Left ventricle myocardium superior (tissue), 1 donor: ENCODE data around the gene DPYD. TPM values are rescaled to one million over a fixed set of nuclear protein-coding genes. Genes with fewer than 3 reads are reported as not detected.
A peak's percentile ranks its signal among the peaks of the same experiment; 100 is the strongest.

Experiments
- ATAC-seq: fragments of 200-7000 bp; cut with Tn5 transposase; one replicate; pipeline ENCODE4 v1.9.1; 2020; ENCODE audit warnings: mild to moderate bottlenecking, moderate library complexity
- DNase-seq: peaks from one replicate; pipeline ENCODE4 v3.0.0-alpha.2; 2020
- intact Hi-C: fragments of 100-400 bp; cut with micrococcal nuclease; formaldehyde crosslinking; loops from one replicate; pipeline ENCODE4 v1.11.0; 2022
- total RNA-seq: library from RNA; stranded (reverse); fragmentation: NEBNext Ultra II Directional; extraction: Animal tissue kit (Norgen Biotek cat#: 25700); gene quantifications from one replicate; pipeline ENCODE4 v1.2.1, GENCODE V29; 2021
- donor health status: DM: no; HTN: yes; CAD: no; lungs with severe emphysema.

Gene DPYD
- total RNA-seq, 1 donor from 2014 or later: 11.6 TPM

DNA sequence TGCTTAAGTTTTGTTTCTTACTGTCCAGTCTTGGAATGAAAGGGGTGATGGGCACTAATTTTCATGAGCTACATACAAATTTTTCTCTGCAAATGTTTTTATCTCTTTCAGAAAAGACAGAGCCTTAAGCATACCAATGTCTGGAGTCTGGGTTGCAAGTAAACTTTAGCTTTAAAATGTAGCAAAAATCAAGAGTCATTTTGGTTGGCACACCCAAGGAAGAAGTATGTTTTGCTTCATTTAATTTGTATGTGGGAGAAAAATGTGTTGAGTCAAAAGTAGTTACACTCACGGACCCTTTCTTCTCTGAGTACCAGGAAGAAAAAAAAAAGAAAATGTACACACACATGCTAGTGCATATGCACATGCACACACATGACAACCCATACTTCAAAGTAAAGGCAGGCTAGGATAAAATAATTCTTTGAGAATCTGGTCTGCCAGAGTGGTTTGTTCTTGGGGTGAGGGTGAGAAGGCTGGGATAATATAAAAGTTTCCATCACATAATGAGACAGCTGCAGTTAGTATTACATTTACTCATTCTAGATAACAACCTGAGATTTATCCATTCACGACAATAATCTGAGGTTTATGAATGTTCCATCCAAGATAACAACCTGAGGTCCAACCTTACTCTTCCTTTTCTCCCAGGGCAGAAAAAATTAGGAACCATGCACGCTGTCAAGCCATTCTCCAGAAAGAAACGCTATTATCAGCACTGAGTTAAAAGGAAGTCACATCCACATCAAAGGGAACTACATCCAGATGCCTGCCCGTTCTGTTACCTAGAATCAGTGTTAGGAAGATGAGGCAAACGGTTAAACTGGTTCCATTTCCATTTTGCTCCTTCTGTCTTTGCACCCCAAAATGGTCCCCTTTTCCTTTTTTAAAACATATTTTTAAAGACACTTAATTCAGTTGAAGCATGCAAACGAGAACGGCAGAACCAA is 9.3 kb downstream of the DPYD start:
- intact Hi-C loops: no loop called here

DNA sequence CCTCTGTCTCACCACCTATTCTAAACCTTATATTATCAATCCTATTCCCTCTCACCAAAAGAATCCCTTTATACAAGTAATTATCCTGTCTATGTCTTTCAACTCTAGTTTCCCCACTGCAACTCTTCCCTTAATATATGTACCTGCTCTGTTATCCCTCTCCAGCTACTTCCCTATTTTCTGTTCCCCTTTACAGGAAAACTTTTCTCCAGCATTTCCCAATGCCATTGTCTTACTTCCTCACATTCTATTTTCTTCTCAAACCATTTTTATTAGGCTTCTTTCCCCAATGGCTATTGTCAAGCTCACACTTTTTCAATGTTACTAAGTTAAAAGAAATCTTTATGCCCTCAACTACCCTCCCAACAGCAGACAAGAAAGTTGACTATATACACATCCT is 11.6 kb downstream of the DPYD start:
- no peak for DNase-seq
- intact Hi-C loops: no loop called here
- ATAC-seq: no peak

More for the DNA sequence above, 9.3 kb downstream of the DPYD start:
- ATAC-seq: no peak
- DNase-seq: no peak

DNA sequence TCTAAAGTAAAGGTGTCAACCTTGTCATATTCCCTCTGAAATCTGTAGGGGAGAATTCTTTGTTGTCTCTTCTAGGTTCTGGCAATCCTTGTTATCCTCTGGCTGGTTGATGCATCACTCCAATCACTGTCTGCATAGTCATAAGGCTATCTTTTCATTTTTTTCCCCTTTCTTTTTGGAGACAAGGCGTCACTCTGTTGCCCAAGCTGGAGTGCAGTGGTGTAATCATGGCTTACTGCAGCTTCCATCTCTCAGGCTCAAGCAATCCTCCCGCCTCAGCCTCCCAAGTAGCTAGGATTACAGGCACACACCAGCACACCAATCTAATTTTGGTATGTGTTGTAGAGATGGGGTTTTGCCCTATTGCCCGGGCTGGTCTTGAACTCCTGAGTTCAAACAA is 12.9 kb downstream of the DPYD start:
- ATAC-seq: no peak
- intact Hi-C loops: no loop called here
- no peak for DNase-seq

DNA sequence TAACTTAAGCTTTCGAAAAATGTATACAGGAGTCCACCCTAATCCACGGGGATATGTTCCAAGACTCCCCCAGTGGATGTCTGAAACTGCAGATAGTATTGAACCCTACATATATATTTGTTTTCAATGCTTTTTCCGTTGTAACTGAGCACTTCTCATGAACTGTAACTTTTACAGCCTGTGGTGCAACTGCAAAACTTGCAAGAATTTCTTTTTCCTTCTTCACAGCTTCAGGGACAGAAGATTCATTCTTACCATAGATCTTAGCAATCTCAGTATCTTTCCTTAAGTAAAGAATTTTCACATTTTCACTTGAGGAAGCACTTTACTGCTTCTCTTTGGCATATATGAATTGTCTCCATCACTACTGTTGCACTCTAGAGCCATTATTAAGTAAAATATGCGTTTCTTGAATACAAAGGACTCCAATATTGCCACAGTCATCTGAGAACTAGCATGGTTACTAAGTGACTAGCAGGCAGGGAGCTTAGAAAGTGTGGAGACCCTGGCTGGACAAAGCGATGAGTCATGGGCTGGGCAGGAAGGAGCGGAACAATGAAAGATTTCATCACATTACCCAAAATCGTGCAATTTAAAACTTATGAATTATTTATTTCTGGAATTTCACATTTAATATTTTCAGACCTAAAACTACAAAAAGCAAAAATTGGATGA is 14.1 kb downstream of the DPYD start:
- DNase-seq: peak; percentile 44
- peak; percentile 83 for ATAC-seq
- intact Hi-C loops: no loop called here

DNA sequence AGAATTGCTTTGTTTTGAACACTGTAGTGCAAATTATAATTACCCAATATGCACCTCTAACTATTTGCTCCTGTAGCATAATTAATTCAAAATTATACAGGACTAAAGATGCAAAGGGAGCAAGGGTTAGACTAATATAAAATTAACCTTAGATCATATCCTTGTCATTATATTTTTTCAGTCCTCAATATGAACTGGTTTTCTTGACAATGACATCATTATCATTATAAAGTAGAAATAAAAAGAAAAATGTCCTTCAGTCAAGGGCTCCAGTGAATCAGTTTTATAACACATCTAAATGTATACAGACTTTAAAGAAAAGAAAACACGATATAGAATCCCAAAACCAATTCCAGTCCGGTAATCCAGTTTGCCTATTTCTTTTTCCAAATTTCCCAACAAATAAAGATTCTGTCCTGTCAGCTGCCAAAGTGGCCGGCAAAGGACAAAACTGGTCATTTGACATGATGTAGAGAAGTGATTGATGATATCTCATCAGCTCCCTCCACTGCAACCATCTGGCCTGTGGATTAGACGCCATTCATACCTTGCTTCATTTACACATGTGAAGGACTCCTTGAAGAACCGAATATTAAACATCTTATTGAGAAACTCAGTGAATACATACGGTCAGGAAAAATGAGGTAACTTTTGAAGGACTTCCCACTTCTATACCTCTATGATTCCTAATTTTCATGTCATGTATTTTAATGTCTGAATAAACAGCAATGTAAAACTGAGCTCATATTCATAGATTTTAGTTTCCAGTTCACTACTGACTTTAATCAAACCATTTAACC is 15.5 kb downstream of the DPYD start:
- DNase-seq (no peak), ATAC-seq (no peak)
- intact Hi-C loops: no loop called here

DNA sequence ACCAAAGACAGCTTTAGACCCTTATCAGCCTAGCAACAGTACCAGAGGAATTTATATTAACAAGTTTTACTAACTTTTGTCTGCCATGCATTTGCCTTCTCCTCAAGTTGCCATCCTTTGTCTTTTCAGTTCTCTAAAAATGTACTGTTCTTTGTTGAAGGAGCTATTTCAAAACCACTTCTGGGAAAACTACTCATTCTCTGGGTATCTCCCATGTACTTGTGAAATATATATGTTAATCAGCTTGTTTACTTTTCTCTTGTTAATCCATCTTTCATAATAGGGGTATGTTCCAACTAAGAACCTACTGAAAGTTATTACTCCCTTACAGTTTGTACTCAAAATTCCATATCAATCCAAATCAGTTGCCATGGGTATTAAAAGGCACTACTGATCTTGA is 16.3 kb downstream of the DPYD start:
- ATAC-seq (peak; percentile 28), DNase-seq (no peak)
- intact Hi-C loops: no loop called here

DNA sequence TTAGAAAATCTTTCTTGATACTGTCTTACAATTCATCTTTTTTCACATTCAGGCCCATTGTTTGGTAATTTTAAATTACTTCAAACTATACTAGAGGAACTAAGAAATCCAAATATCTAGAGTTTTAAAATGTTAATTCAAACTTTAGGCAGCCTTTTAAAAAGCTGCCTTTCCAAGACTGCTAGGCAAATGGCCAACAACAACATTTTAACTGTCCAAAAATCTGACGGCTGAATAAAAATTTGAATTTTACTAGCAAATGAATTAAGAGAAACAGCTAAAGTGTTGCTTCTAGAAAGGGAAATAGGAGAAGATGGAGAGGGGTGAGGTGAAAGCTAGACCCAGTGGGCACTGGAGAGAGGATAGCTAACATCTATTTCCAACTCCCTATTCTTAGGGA is 17.2 kb downstream of the DPYD start:
- intact Hi-C loops: no loop called here
- DNase-seq (no peak), ATAC-seq (no peak)

DNA sequence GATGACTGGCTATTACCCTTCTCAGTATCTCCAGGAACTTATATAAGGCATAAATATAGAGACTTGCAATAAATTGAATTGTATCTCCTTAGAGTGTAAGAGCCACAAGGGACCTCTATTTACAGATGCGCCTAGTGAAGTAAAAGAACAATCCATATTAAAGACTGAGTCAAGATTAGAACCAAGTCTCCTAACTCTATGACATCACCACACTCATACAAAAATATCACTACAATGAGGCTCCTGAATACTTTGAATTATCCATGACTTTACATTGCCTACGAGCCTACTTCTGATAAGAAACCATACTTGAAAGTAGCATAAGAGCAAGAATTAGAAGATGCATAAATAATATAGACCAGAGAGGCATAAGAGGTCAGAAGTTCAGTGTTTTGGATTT is 18.8 kb downstream of the DPYD start:
- no peak for DNase-seq
- ATAC-seq: no peak
- intact Hi-C loops: no loop called here

DNA sequence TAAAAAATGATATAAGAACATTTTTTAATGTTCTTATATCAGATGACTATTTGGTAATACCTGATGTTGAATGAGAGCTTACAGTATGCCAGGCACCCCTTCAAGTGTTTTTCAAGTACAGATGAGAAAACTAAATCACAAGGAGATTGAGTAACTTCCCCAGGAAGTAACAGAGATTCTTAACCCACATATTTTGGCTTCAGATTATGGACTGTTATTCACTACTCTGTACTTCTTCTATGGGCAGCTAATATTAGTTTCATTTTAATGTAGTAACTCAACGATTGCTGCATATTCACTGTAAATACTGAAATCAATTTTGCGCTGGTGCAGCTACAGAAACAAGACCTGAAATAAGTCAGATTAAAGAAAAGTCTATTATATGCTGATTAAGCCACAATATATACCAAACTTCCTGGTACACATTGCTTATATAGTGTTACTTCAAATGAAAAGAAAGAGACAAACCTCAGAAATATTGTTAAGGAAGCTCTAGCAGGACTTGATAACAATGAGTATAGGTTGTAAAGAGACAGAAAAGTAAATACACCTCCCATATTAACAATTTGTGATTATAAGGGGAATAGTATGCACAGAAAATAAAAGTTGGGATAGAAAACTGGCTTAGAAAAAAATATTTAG is 19.7 kb downstream of the DPYD start:
- ATAC-seq (peak; percentile 79), DNase-seq (no peak)
- intact Hi-C loops: no loop called here

DNA sequence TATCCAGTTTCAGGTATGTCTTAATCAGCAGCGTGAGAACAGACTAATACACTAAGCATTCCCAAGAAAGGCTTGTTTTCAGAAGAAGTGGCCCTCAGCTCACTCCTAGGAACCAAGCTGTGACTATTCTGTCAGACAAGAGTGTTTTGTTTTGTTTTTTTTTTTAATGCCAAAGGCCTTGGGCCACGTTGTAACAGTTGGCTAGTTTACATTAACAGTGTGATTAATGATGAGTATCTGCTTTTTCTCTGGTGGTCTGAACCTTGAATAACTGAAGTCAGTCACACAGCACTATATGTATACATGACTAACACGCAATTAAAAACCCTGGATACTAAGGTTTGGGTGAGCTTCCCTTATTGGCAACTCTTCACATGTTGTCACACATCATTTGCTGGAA is 21.9 kb downstream of the DPYD start:
- DNase-seq (no peak), ATAC-seq (no peak)
- intact Hi-C loops: no loop called here

DNA sequence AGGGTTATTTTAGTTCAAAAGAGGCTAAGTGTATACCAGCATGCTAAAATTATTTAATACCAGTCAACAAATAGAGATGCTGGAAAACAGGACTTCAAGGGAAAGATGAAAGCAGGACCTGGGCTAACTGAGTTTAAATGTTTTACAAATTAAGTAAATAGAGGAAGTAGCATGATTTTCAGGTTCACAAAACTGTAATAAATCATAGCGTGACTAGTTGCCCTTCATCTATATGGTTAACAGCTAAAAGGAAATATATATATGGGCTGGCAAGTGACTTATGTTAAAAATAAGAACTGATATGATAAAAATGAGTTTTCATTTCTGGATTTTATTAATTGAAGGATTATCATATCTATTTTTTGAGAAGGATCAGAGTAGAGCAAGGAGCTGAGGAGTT is 25.6 kb downstream of the DPYD start:
- ATAC-seq (no peak), DNase-seq (no peak)
- intact Hi-C loops: no loop called here

DNA sequence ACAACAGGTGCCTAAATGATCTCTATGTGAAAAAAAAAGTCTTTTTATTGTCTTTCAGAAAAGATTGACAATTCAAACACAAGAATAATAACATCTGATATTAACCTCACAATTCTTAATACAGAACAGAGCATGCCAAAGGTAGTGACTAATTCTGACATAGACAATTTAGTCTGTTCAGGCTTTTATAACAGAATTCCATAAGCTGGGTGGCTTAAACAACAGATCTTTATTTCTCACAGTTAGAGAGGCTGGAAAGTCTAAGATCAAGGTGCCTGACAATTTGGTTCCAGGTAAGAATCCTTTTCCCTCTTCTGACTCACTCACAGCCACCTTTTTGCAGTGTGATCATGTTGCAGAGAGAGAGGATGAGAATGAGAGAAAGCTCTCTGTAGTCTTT is 27.0 kb downstream of the DPYD start:
- intact Hi-C loops: no loop called here
- no peak for ATAC-seq
- DNase-seq: no peak

DNA sequence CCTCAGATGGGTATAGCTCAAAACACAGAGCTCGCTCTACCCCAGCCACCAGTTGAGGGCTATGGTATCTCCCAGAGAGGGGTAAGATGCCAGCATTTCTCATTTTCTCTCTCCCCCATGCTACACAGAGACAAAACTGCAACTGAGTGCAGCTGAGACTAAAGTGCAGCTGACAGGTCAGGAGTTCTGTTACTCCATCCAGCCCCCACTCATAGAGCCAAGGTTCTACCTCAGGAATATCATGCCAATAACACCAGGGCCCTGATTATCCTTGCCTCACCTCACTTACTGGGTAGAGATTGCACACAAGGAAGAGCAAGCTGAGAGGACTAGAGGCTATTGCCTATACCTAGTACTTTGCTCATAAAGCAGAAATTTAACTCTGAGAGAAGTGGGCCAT is 34.6 kb downstream of the DPYD start:
- ATAC-seq (no peak), DNase-seq (no peak)
- intact Hi-C loops: no loop called here

DNA sequence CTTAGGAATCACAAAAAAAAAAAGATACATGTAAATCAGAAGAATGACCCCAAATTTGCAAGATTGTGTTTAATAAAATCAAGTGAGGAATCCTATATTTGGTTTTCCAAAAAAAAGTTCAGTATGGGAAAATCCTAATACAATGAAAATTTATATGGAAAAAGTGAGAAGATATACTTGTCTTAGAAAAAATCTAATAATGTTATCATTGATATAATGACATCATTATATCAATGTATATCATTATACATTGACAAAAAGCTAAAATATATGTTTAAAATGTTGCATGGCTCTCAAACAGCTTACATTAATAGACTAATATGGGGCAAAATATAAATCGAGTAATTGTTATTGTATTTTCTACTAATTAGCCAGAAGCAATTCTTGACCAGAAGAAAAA is 37.0 kb downstream of the DPYD start:
- intact Hi-C loops: no loop called here
- no peak for ATAC-seq
- DNase-seq: no peak

DNA sequence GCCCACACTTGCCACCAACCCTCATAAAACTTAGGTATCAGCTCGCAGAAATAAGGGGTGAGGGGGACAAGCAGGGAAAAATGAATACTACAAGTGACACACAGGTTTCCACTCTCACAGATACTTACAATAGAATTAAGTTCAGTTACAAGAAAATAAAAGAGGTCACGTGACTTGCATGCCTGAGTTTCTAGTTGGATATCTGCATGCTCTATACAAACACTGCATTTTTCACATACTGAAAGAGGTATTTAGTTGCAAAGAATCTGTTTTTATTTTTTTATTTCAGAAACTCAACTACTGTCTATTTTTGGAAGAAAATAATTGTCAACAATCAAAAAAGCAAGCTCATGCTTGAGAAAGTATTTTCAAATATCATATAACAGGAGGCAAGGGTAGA is 43.5 kb downstream of the DPYD start:
- ATAC-seq (no peak), DNase-seq (no peak)
- intact Hi-C loops: no loop called here

DNA sequence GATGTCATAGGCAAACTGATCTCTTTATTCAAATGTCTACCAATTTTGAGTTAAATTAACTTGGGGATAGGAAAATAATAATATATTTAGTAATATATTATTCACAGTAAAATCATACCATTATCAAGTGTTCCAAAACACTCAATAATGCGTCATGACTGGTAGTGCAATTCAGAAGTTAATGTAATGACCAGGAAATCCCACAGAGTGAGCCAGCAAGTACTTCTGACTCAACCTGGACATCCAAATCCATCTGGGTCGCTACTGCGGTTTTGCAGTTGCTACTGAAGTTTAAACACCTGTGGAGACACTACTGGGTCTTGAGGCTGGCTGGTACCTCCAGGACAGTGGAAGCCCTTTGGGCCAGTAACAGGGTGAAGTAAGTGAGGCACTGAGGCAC is 44.8 kb downstream of the DPYD start:
- no peak for ATAC-seq
- intact Hi-C loops: no loop called here
- no peak for DNase-seq

DNA sequence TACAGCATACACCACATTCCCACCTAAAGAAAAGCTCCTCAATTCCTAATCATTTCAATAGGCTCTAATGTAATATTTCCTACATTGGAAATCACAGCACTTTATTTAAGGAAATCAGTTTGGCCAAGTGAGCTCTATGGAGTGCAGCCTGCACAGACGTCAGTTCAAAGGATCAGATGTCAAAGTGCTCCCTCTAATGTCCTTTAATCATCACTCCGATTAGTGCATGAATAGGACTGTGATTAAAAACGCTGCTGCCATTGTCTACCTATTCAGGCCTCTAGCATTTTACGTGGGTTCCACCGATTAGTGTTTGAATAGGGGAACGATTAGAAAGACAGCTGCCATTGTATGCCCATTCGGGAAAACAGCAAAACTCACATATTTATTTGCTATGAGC is 50.2 kb downstream of the DPYD start:
- intact Hi-C loops: no loop called here
- DNase-seq (no peak), ATAC-seq (peak; percentile 17)

DNA sequence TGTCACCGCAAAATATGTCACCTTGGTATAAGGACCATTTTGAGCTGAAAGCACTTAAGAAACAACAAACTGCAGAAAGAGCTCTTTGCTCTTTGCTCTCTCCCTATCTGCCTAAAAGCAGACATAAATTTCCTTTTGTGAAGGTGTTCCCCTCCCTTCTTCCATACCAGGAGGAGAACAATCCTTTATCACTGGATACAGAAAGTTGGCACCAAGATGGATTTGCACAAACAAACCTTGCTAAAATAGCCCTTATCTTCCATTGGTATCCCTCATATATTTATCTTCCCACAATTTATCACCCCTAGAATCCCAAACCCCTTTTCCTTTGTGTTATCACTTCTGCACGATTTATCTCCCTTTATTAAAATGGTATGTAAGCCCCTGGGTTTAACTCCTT is 51.4 kb downstream of the DPYD start:
- intact Hi-C loops: no loop called here
- ATAC-seq (no peak), DNase-seq (no peak)

DNA sequence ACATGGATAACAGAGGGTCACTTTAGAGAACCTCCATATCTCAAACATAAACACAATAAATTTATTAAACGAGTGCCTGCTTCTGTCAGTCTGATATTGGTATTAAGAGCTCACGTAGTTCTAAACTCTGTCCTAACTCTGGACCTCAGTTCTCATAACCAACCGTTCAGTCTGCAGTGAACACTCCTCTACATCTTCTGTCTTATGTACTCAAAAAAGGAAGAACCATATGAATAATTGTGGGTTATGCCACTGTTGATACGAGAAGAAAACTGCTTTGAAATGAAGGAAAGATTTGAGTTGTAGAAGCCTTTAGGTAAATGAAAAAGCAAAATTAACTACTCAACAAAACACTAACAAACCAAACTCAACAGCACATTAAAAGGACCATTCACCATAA is 53.7 kb downstream of the DPYD start:
- ATAC-seq (no peak), DNase-seq (no peak)
- intact Hi-C loops: no loop called here

DNA sequence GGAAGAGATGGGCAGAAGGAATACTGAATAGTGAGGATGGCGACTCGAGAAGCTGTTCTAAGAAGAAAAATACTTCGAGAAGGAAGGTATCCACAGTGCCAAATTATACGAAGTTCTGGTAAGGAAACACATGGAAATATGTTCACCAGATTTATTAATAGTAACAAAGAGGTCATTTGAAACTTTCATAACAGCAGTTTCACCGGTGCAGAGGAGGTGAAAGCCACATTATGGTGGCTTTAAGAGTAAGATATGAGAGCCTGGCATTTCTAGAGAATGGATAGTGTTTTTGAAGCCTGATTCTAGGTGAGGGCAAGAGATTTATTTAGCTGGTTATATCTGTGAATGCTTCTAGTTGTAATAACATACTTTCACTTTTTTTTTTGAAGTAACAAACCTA is 56.2 kb downstream of the DPYD start:
- ATAC-seq (no peak), DNase-seq (no peak)
- intact Hi-C loops: no loop called here
